HL-60 (cell line): ENCODE results near the gene CDIPT.

Source experiments
- DNase-seq, 2 experiments: peaks; one replicate each; pipeline ENCODE4 v3.0.0-alpha.2; 2010 to 2020; ENCODE audit warnings: low read depth in 1 of 2, low spot score in 1 of 2
- H3K27ac ChIP-seq: fragments of 250-450 bp; sonication (Bioruptor Pico); replicated peaks from 2 replicates; pipeline ENCODE4 v1.5.1; 2020; ENCODE audit warnings: mild to moderate bottlenecking, moderate library complexity
- H3K27me3 ChIP-seq: fragments of 250-450 bp; sonication (Bioruptor Pico); 2 replicates; pipeline ENCODE4 v1.5.1; 2021; ENCODE audit warnings: mild to moderate bottlenecking, moderate library complexity; ENCODE audit not compliant: insufficient read depth, poor library complexity, severe bottlenecking
- H3K4me3 ChIP-seq: replicated peaks from 2 replicates; pipeline ENCODE4 v1.5.1; 2011; ENCODE audit warnings: mild to moderate bottlenecking, control low read depth, low read length; ENCODE audit not compliant: insufficient read depth
- GABPA ChIP-seq: IDR thresholded peaks from 2 replicates; pipeline ENCODE4 v1.6.1; 2012; ENCODE audit warnings: low read depth
- POLR2AphosphoS5 ChIP-seq: IDR thresholded peaks from 2 replicates; pipeline ENCODE4 v1.6.1; 2012; ENCODE audit warnings: low read depth
- SPI1 ChIP-seq: IDR thresholded peaks from 2 replicates; pipeline ENCODE4 v1.6.1; 2012; ENCODE audit warnings: low read depth, mild to moderate bottlenecking, borderline replicate concordance
- TF ChIP-seq, protein P1 (sequence below): IDR thresholded peaks from one replicate; pipeline ENCODE4 v1.5.1; 2011; ENCODE audit warnings: low read length, control low read depth, inconsistent platforms; ENCODE audit not compliant: insufficient read depth
- TF ChIP-seq, protein P2 (sequence below): IDR thresholded peaks from 2 replicates; pipeline ENCODE4 v1.6.1; 2012; ENCODE audit warnings: low read depth; ENCODE audit not compliant: insufficient replicate concordance

Gene CDIPT

DNA sequence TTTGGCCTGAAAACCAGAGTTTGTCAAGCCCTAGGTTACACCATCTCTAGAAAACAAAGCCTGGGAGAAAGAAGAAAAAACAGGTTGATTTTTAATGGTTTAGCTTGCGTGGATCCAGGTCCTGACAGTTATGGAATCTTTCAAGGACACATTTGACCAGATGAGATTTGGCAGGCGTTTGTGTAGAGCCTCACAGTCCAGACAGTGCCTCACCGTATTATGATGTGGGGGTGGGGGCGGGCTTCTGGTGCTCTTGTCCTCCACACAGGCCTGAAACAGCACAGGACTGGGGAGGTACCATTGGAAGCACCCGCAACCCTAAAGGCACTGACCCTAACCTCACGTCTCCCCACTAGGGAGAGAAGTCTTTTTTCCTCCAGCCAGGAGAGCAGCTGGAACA, 23.2 kb downstream of the CDIPT start:
- H3K27me3 ChIP-seq: no peaks in the 10 kb centered on the region
- DNase-seq: no peak
- TF ChIP-seq, protein P1, sequence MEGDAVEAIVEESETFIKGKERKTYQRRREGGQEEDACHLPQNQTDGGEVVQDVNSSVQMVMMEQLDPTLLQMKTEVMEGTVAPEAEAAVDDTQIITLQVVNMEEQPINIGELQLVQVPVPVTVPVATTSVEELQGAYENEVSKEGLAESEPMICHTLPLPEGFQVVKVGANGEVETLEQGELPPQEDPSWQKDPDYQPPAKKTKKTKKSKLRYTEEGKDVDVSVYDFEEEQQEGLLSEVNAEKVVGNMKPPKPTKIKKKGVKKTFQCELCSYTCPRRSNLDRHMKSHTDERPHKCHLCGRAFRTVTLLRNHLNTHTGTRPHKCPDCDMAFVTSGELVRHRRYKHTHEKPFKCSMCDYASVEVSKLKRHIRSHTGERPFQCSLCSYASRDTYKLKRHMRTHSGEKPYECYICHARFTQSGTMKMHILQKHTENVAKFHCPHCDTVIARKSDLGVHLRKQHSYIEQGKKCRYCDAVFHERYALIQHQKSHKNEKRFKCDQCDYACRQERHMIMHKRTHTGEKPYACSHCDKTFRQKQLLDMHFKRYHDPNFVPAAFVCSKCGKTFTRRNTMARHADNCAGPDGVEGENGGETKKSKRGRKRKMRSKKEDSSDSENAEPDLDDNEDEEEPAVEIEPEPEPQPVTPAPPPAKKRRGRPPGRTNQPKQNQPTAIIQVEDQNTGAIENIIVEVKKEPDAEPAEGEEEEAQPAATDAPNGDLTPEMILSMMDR: no peak
- no peak for TF ChIP-seq POLR2AphosphoS5
- TF ChIP-seq GABPA: no peak
- TF ChIP-seq, protein P2, sequence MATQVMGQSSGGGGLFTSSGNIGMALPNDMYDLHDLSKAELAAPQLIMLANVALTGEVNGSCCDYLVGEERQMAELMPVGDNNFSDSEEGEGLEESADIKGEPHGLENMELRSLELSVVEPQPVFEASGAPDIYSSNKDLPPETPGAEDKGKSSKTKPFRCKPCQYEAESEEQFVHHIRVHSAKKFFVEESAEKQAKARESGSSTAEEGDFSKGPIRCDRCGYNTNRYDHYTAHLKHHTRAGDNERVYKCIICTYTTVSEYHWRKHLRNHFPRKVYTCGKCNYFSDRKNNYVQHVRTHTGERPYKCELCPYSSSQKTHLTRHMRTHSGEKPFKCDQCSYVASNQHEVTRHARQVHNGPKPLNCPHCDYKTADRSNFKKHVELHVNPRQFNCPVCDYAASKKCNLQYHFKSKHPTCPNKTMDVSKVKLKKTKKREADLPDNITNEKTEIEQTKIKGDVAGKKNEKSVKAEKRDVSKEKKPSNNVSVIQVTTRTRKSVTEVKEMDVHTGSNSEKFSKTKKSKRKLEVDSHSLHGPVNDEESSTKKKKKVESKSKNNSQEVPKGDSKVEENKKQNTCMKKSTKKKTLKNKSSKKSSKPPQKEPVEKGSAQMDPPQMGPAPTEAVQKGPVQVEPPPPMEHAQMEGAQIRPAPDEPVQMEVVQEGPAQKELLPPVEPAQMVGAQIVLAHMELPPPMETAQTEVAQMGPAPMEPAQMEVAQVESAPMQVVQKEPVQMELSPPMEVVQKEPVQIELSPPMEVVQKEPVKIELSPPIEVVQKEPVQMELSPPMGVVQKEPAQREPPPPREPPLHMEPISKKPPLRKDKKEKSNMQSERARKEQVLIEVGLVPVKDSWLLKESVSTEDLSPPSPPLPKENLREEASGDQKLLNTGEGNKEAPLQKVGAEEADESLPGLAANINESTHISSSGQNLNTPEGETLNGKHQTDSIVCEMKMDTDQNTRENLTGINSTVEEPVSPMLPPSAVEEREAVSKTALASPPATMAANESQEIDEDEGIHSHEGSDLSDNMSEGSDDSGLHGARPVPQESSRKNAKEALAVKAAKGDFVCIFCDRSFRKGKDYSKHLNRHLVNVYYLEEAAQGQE: no peak
- TF ChIP-seq SPI1: no peak
- no peak overlapping the region for H3K4me3 ChIP-seq
- H3K27ac ChIP-seq: no peak overlapping the region

DNA sequence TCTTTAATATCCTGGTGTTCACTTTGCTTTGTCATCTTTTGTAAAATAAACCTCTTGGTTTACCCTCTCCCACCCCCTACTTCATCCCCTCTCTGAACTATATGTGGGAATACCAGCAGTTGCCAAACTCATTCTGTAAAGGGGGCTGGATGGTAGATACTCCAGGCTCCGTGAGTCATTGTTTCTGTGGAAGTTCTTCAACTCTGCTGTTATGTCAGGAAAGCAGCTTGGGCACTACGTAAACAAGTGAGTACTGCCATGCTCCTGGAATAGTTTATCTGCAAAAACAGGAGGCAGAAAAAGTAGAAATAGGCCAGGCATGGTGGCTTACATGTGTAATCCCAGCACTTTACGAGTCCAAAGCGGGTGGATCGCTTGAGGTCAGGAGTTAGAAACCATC, 25.2 kb downstream of the CDIPT start:
- TF ChIP-seq, protein P2: no peak
- no peak for TF ChIP-seq POLR2AphosphoS5
- DNase-seq: no peak
- Histone ChIP-seq H3K27me3 (no peaks in the 10 kb centered on the region), H3K4me3 (no peak overlapping the region), H3K27ac (no peak overlapping the region)

DNA sequence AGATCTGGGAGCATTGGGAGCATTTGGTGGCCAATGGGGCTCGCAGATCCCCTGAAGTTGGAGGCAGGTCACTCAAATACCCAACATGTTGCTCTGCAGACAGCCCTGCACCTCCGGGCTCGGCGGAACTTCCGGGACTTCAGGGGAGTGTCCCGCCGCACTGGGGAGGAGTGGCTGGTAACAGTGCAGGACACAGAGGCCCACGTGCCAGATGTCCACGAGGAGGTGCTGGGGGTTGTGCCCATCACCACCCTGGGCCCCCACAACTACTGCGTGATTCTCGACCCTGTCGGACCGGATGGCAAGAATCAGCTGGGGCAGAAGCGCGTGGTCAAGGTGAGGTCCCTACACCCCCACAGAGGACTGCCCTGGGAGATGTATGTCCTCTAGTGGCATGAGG, 26.4 kb downstream of the CDIPT start:
- no peak for DNase-seq
- H3K27ac ChIP-seq: no peak overlapping the region
- H3K4me3 ChIP-seq: no peak overlapping the region
- TF ChIP-seq, protein P1: no peak
- H3K27me3 ChIP-seq: no peaks in the 10 kb centered on the region

DNA sequence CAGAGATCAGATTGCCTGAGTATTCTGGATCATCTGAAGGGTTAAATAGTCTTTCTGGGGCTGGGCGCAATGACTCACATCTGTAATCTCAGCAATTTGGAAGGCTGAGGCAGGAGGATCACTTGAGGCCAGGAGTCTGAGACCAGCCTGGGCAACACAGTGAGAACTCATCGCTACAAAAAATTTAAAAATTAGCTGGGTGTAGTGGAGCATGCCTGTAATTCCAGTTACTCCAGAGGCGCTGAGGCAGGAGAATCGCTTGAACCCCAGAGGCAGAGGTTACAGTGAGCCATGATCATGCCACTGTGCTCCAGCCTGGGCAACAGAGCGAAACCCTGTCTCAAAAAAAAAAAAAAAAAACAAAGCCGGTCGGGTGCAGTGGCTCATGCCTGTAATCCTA, 27.1 kb downstream of the CDIPT start:
- DNase-seq: no peak
- Histone ChIP-seq H3K4me3 (no peak overlapping the region), H3K27me3 (no peaks in the 10 kb centered on the region), H3K27ac (no peak overlapping the region)
- TF ChIP-seq, protein P1: no peak
- TF ChIP-seq, protein P2: no peak
- TF ChIP-seq GABPA (no peak), POLR2AphosphoS5 (no peak), SPI1 (no peak)
